ENCODE data around the gene MBD6.

- no peak for TF ChIP-seq CTCF (IDR thresholded peaks at IDR 0.05)
- TF ChIP-seq POLR2A (IDR thresholded peaks at IDR 0.05), result no peak
Observed at GRCh38 chr12:57554897-57555296, 32.3 kb downstream of the MBD6 start.

Measured in upper lobe of left lung (tissue), 4 donors.